Inflammatory macrophage treated with lipopolysaccharide for 4 hours (primary cell): ENCODE results near the gene DNAJA4.

Experiments used
- DNase-seq: peaks from one replicate; pipeline ENCODE4 v3.0.0-alpha.2; 2020

DNAJA4 gene

DNA sequence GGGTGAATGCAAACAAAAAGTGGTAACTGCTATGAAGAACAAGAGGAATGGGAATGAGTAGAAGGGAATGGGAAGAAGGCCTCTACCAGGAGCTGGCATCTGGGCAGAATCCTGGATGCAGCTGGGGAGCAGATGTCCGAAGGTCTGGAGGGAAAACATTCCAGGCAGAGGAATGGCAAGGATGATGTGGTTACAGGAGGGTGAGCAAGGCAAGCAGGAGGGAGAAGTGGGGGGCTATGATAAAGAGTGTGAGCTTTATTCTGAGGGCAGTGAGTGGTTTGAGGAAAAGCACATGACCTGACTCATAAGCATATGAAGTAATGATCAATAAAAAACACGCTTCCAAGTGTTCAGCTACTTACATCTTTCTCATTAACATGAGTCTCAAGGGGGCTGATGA is 18.0 kb downstream of the DNAJA4 start:
- no peak for DNase-seq

DNA sequence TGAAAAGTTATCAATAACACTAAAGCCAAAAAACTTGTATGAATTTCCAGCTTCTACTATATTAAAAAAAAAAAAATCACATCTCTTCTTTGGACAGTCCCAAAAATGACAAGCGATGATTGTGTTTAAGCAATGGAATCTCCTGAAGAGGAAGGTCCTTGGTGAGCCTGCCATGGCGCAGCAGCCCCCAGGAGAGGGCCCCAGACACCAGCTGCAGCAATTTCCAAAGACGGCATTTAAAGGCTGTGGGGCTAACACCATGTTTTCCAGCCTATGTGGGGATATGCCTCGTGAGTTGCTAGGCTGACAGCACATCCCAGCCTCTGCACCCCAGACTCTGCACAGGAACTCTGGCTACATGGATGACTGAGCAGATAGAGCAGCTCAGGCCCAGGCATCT is 20.4 kb downstream of the DNAJA4 start:
- no peak for DNase-seq

DNA sequence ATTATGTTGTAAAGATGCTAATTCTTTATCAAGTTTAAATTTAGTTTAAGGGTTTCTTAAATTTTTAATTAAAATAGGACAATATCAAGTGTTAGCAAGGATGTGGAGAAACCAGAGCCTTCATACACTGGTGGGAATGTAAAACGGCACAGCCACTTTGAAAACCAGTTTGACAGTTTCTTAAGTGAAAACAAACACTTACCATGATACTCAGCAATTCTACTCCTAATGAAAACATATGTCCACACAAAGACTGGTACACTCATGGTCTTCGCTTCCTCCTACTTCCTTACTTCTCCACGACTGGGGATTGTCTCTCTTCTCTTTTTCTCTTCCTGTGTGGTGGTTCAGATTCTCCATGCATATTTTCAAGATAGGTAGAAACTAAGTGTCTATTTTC is 25.9 kb downstream of the DNAJA4 start:
- no peak for DNase-seq

DNA sequence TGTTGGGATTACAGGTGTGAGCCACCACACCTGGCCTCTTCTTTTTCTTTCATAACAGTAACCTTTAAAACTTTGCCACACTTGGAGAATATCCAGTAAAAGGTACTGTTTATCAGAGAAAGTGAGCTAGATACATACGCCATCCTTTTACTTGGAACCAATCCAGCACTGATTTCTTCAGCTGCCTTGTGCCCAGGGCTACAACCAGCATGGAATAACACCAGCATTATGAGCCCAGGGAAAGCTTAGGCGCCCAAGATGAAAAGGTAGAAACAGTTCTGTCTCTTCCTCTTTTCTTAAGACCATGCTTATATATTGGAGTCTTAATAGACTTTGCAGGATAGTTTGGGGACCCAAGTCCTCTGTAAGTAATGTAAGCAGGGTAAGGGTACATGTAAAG is 26.7 kb downstream of the DNAJA4 start:
- no peak for DNase-seq

DNA sequence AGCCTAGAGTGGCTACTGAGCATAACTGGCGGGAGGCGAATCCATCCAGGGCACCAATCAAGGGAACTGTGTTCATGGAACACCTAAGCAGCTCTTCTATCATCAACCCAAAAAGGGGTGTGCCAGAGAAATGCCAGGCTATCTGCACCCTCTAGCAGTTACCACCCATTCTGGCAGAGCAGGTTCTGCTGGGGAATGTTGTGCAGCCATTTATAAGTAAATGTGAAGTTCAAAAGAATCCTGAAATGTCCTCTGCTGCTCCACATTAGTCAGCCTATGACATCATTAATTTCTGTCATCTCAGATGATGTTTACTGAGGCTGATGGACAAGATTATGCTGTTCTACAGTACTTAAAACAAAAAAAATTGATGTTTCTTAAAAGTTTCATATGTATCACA is 27.3 kb downstream of the DNAJA4 start:
- DNase-seq = no peak

DNA sequence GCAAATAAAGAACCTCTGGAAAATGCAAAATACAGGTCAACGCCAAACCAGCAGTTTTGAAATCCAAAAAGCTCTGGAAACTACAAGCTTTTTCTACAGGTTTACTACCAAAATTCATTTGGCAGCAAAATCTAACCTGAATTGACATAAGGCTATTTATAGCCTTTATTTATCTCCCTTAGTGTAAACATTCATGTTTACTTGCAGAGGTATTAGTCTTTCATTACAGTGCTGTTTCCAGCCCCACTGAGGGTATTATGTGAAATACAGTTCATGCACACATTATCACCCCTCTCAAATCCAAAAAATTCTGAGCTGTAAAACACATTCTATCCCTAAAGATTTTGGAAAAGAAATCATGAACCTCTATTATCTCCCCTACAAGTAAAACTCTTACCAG is 27.9 kb downstream of the DNAJA4 start:
- DNase-seq = no peak

DNA sequence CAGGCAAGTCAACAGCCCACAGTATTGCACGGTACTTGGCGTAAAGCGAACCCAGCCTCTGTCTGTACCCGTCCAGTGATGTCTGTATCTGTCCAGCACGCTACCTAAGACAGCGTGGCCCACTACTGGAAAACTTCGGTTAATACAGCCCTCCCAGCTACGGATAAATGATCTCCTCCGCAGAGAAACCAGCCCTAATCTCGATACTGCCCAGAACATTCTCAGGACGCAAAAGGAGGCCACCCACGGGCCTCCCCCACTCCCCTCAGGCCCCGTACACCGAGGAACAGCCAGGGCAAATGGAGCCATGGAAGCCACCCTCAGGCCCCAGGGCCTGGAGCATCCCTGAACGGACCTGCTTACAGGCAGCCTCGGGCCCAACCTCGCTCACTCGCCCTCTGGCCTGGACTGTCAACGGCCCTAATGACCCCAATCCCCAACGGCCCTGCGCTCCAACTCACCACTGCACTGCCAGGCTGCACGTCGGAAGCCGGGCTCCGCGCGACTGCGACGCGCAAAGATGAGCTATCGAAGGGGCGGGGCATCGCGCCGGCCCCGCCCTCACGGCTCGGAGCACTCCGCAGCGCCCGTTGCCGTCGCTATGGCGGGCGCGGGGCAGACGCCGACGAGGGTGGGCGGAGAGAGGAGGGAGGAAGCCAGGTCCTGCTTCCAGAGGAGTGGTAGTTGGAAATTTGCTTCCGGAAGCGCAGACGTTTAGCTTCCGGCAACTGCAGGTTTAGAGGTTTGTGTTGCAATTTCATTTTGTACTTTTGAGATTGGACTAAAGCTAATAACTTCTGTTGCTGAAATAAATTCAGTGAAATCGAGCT is 35.0 kb downstream of the DNAJA4 start, which contains the start of gene SKIC8:
Gene SKIC8, minus strand, starts transcription at position 509 of the 830 bp plus-strand sequence. CDS start 3,923 bp downstream, outside the sequence.
- peak; percentile 95 for DNase-seq

DNA sequence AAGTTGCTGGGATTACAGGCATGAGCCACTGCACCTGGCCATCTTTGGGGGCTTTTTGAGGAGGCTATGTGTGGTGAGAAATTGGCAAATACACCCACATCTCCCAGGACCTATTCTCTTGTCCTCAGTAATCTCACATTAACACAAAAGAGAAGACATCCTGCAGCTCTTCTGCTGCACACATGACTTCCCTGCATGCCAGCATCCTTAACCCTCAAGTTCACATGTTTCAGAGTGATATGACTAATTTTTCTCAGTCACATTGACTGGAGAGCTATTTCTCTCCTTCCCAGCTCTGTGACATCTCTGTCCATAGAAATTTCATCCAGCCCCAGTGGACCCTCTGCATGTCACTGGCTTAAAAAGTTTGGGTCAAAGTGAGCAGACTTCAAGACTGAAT is 37.0 kb downstream of the DNAJA4 start:
- peak; percentile 31 for DNase-seq

DNA sequence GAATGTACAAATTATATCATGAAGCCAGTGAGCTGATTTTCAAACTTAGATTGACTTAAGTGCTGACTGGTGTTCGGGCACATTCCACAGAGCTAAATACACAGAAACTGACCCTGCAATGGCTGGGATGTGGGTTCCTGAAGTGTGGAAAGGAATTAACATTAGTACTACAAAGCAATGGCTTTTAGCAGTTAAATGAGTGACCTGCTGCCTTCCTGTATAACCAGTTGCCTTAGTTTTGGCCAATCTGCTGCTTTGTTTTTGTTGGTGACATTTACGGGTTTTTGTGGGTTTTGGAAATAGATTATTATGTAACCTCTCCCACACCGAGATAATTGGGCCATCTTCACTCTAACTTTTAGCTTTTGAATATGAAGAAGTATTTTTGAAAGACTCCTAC is 37.5 kb downstream of the DNAJA4 start:
- DNase-seq = peak; percentile 71

DNA sequence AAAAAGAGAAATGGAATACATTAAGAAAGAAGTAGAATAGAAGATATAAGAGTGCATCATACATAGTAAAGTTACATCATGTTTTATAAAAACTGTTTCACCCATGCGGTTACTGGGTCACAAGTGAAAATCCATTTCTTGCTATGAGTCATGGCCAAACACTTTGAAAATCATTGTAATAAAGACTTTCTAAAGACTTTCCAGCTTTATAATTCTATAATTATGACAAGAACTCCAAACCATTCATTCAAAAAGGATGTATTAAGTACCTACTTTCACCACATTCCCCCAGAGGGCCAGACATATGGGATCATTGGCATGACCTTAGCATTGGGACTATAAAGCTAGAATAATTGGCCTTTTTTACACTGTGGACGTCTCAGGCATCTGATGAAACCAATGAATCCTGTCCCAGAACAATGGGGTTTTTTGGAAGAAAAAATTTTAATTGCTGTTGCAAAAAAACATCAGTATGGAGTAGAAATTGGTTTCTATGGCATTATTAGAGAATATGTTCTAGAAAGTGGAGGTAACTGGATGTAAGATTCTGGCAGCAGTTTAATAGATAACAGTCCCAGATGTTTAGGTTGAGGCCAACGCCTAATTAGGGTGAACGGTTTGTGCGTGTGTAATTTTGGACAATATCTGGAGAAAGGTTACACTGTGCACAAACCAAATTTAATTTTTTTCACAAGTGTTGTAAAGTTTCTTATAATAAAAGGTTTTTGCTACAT is 38.4 kb downstream of the DNAJA4 start:
- DNase-seq = peak; percentile 87

DNA sequence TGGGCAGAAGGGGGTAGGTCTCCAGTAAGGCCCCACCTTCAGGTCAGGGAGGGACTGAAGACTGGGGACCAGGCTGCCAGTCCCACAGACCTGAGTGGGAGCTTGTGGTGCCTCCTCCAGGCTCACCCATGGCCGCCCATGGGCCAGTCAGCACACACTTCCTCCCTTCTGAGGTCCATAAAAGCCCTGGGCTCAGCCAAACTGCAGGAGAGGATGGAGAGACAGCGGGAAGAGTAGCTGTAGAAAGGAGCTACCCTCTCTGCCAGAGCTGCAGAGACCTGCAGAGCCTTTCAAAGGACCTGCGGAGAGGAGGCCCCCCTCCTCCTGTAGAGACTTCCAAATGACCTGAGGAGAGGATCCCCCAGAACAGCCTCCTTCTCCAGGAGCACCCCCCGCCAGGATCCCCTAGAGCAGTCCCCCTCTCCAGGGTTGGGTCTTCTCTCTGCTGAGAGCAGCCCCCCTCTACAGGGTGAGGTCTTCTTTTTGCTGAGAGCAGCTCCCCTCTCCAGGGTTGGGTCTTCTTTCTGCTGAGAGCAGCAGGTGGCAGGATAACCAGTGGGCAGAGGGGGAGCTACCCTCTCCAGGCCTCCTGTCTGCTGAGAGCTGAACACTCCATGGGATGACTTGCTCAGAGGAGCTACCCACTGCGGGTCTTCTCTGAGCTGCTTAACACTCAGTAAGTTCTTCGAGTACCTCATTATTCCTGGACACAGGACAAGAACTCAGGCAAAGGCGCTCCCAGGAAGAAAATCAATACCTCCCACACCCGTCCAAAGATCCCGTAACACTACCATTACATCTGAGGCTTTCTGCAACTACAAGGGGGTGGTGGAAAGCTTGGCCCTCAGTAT is 40.1 kb downstream of the DNAJA4 start:
- DNase-seq = no peak

DNA sequence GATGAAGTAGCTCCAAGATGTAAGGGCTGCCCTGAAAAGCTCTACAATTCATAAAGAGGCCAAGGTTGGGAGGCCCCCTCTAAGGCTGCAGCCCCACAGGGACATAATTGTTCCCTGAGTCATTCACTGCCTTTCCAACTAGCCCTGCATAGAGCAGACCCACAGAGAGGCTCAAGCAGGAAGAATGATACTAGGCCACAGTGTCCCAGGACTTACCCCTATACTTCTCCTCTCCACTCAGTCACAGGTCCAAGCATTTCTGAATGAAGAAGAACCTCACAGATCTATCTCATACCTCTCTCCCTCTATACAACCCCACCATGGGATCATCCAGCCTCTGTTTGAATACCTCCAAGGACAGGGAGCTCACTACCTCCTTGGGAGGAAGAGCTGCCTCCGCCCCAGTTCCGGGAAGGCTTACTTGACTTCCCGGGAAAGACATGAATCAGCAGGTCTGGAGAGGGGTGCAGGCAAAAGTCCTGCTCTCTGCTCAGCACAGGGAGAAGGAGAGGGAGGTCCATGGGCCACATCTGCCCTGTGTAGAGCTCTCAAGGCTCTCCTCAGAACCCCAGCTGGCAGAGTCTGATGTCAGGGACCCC is 41.9 kb downstream of the DNAJA4 start:
- DNase-seq = no peak

DNA sequence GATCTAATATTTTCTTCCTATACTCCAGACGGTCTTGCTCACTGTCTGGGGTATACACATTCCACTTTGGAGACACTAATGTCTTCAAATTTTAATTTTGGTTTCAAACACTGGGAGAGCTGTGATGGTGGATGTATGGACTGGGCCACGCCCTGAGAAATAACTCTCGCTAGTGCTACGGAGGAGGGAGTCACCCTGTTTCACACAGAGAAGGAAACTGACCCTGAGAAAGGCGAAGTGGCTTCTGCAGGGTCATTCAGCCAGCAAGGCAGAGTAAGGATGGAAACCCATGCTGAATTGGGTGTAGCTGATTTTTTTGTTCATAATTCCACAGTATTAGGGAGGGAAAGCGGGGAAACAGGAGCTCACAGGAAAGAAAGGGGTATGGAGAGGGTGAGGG is 43.6 kb downstream of the DNAJA4 start:
- DNase-seq = peak; percentile 65

DNA sequence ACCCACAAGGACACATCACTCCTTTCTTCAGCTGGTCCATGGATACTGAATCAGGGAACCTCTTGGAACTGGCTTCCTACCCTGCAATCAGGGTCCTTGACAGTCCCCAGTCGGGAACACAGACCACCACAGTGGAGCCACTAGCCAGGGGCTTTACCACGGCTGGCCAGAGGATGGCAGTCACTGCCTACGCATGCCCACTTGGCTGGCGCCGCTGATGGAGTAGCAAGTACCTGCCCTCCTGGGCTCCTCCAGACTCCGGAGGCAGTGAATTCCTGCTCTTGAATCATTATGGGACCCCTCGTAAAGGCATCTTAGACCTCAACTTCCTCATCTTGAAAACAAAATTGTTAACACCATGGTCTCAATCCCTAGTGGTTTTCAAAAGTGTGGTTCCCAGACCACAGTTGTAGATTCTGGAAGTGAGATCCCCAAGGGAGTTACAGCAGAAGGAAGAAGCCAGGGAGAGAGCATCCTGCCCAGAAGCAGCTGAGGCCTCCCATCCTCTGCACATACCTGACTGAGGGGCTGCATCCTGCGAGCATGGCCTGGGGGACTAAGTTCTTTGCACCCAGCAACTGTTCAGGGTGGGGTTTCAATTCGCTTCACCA is 44.2 kb downstream of the DNAJA4 start:
- peak; percentile 58 for DNase-seq

DNA sequence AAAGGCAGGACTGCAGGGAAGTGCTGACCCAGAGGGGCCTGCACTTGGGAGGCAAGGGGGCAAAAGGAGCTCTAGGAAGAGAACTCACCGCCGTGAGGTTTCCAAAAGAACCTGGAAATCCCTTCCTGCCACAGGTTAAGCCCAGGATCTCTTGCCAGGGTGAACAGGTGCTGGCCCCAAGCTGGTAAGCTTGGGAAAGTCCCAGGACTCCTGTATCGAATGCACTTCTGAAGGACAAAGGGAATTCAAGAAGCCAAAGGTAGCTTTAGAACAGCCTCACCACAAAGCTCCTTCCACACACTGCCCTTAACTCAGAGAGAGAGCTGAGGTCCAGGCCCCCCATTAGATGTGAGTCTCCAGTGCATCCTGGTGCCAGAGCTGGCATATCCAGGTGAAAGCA is 46.9 kb downstream of the DNAJA4 start:
- no peak for DNase-seq

DNA sequence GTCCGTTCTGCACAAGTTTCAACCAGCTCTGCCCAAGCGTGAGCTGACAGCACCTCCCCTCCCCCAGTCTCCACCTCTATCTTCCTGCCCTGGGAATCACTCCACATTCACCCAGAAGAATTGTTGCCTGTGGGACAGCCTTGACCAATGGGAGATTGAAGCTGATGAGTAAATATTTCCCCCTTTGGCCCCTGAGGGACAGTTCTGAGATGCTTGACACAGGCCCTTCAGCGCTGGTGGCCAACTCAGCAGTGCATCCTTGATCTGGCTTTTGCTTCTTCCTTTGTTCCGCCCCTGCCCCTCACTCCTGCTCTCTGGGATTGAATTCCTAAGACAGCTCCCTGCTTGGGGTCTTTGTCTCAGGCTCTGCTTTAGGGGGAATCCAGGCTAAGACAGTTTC is 48.2 kb downstream of the DNAJA4 start:
- DNase-seq = no peak

DNA sequence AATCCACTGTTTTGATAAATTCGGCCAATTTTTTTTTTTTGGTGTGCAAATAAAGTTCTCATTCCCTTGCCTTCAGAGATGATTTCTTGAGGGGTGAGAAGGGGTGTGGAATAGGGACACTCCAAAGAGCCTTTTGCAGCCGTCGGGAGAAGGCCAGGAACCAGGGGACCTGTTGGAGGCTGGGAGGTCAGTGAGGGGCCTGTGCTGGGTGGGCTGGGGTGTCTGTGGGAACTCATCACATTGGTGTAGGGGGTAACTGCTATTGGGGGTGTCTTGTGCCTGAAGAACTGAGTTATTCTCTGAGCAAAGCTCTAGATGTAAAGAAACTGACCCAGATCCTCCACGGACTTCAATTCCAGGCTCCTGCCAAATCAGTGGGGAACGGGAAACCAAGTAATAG is 48.6 kb downstream of the DNAJA4 start:
- no peak for DNase-seq

DNA sequence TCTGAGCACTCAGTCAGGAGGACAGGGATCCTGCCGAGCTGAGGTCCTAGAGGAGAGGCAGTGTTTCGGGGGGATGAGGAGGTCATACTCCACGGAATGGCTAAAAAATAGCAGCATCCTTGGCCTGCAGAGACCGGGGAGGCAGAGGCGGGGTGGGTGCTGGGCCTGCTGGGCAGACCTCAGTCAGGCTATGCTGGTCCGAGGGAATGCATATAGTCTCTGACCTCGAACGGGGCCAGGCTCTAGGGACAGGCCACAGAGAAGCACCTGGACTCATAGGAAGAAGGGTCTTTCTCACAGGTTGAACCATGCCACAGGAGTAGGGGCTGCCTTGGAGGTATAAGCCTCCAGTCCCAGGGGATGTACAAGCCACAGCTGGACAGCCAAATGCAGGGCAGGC is 49.0 kb downstream of the DNAJA4 start:
- DNase-seq = no peak

DNA sequence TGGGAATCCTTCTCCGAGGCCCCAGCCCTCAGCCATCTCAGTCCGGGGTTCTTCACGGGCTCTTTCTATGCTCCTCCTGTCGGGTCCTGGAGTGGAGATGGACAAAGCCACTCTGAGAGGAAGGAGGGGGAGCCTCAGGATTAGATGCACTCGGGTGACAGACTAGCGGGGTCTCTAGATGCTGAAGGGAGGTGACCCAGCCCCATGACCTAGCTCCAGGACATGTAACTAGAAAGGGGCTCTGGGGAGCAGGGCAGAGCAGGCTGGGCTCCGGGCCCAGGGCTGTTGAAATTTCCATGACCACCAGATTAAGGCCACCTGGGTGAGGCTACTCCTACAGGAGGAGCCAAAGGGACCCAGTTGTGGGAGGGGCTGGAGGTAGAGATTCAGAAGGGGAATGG is 49.8 kb downstream of the DNAJA4 start:
- DNase-seq = no peak

DNA sequence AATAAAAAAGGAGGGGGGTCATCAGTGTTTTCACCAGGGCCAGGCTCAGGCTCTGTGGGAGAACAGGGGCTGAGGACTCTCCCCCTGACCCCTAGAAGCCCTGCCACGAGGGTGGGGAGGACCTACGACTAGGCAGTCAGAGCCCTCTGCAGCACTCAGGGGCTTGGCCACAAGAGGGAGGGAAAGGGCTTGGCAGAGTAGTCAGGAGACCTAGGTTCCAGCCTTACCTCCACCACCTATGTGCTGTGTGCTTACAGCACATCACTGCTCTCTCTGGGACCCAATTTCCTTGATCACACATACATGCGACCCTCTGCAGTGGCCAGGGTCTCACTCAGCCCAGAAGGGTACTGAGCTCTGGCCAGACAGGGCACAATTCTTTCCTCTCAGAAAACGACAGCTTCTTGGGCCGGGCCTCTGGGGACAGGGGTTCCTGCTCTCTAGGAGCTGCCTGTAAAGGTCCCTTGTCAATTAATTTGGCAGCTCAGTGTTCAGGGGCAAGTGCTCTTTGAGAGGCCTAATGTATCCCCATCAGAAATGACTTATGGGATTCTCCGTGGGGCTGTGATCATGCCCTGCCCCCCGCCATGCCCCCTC is 51.4 kb downstream of the DNAJA4 start:
- DNase-seq = no peak

DNA sequence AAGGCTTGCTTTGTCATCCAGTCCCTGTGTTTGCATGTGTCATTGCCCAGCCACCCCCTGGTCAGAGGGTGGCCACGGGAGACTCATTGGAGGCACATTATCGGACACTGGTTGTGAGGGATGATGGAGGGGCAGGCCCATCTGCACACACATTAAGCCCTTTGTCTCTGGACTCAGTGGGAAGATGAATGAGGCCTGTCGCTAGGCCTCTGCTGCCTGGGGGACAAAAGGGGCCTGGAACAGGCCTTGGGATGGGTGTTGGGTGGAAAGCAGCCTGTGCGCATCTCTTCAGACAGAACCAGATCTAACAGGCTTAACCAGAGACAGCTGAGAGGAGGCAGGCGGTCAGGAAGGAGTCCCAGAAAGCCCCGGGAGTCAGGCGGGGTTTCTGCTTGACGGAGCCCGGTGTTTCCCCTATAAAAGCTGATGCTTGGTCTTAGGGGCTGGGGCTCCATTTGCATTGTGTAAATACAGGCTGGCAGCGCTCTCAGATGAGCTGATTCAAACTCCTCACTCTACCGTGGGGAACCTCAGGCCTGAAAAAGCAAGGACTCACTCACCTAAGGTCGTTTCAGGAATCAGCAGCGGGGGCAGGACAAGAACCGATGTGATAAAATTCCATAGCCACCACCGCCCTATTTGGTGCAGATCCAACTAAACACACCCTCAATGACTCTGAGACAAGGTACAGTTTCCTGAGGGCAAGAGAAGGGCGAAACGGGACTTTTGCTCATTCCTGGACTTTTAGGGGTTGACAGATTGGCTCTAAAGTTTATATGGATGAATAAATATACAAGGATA is 52.1 kb downstream of the DNAJA4 start:
- no peak for DNase-seq
